OCI-LY1 (cell line): ENCODE results near the gene OR13J1.

ENCODE experiments used
- CTCF ChIP-seq: fragments of 200-600 bp; sonication (generic), shearing (Covaris generic); IDR thresholded peaks from 2 replicates; pipeline ENCODE4 v1.5.1; 2017; ENCODE audit warnings: mild to moderate bottlenecking, antibody characterized with exemption, low read length, moderate library complexity, mixed read lengths
- EZH2 ChIP-seq: fragments of 200-600 bp; sonication (generic), shearing (Covaris generic); IDR thresholded peaks from 2 replicates; pipeline ENCODE4 v1.8.0; 2017; ENCODE audit warnings: borderline replicate concordance, mixed run types, mild to moderate bottlenecking, antibody characterized with exemption, low read length, moderate library complexity, mixed read lengths

- TF ChIP-seq CTCF (no peak), EZH2 (no peak)
Measured at GRCh38 chr9:35842795-35843194, 27.4 kb downstream of the OR13J1 start.
